ENCODE results near the gene ODAD3. TPM values are rescaled to one million over a fixed set of nuclear protein-coding genes. Genes with fewer than 3 reads are reported as not detected.

The ODAD3 gene
- total RNA-seq, 1 donor from 2014 or later, result 0.66 TPM

- Mint-ChIP-seq H3K4me3 (ENCODE audit: unreplicated experiment) (no peak overlapping the region), H3K4me1 (ENCODE audit: low read depth, unreplicated experiment) (no peaks in the 10 kb centered on the region), H3K36me3 (ENCODE audit: low read depth, unreplicated experiment) (no peaks in the 10 kb centered on the region)
Measured at GRCh38 chr19:11399667-11400066, 35.3 kb downstream of the ODAD3 start.

GRCh38 chr19:11397089-11397610 lies 37.8 kb downstream of the ODAD3 start:
- no peaks in the 10 kb centered on the region for H3K4me1 Mint-ChIP-seq (ENCODE audit: low read depth, unreplicated experiment)
- no peaks in the 10 kb centered on the region for H3K36me3 ChIP-seq (ENCODE audit: insufficient read depth, low read length)
- no peak for FAIRE-seq
- no peaks in the 10 kb centered on the region for H3K4me1 ChIP-seq (ENCODE audit: insufficient read depth, low read length)
- H2AFZ ChIP-seq (ENCODE audit: low read depth, low read length), result no peak overlapping the region
- no peaks in the 10 kb centered on the region for H3K36me3 Mint-ChIP-seq (ENCODE audit: low read depth, unreplicated experiment)
- no peak for DNase-seq (ENCODE audit: low read depth)
- H4K20me1 ChIP-seq (ENCODE audit: insufficient read depth, low read length), result no peaks in the 10 kb centered on the region
- H3K27me3 ChIP-seq (ENCODE audit: insufficient read depth, low read length), result no peaks in the 10 kb centered on the region
- H3K27me3 Mint-ChIP-seq (ENCODE audit: low read depth, unreplicated experiment), result peaks cover 4% of the 10 kb centered on the region
- peaks cover 1% of the 10 kb centered on the region for H3K9me3 Mint-ChIP-seq (ENCODE audit: unreplicated experiment)
- H3K27ac Mint-ChIP-seq (ENCODE audit: unreplicated experiment), result no peak overlapping the region
- H3K9ac ChIP-seq (ENCODE audit: low read length), result no peak overlapping the region
- TF ChIP-seq EZH2 (IDR thresholded peaks at IDR 0.05; ENCODE audit: insufficient read depth, low read length) (no peak), CTCF (IDR thresholded peaks at IDR 0.05; ENCODE audit: insufficient read depth, low read depth, low read length) (no peak)
- H3K27ac ChIP-seq (ENCODE audit: low read depth, low read length), result no peak overlapping the region
- no peak overlapping the region for H3K4me3 ChIP-seq (ENCODE audit: insufficient read depth, low read depth, low read length)
- no peaks in the 10 kb centered on the region for H3K79me2 ChIP-seq (ENCODE audit: insufficient read depth, low read length)
- H3K4me3 Mint-ChIP-seq (ENCODE audit: unreplicated experiment), result no peak overlapping the region
- no peak overlapping the region for H3K4me2 ChIP-seq (ENCODE audit: low read length)
- no peaks in the 10 kb centered on the region for H3K9me3 ChIP-seq (ENCODE audit: insufficient read depth, low read depth, low read length)

More at GRCh38 chr19:11399667-11400066, 35.3 kb downstream of the ODAD3 start:
- Histone ChIP-seq H4K20me1 (ENCODE audit: insufficient read depth, low read length) (no peaks in the 10 kb centered on the region), H3K27me3 (ENCODE audit: insufficient read depth, low read length) (no peaks in the 10 kb centered on the region), H3K9ac (ENCODE audit: low read length) (no peak overlapping the region), H3K36me3 (ENCODE audit: insufficient read depth, low read length) (no peaks in the 10 kb centered on the region), H3K4me3 (ENCODE audit: insufficient read depth, low read depth, low read length) (no peak overlapping the region), H3K9me3 (ENCODE audit: insufficient read depth, low read depth, low read length) (no peaks in the 10 kb centered on the region), H3K27ac (ENCODE audit: low read depth, low read length) (no peak overlapping the region), H3K79me2 (ENCODE audit: insufficient read depth, low read length) (no peaks in the 10 kb centered on the region), H3K4me1 (ENCODE audit: insufficient read depth, low read length) (no peaks in the 10 kb centered on the region), H2AFZ (ENCODE audit: low read depth, low read length) (no peak overlapping the region), H3K4me2 (ENCODE audit: low read length) (no peak overlapping the region)
- TF ChIP-seq CTCF (IDR thresholded peaks at IDR 0.05; ENCODE audit: insufficient read depth, low read depth, low read length) (no peak), EZH2 (IDR thresholded peaks at IDR 0.05; ENCODE audit: insufficient read depth, low read length) (no peak)
- Mint-ChIP-seq H3K27me3 (ENCODE audit: low read depth, unreplicated experiment) (peaks cover 4% of the 10 kb centered on the region), H3K27ac (ENCODE audit: unreplicated experiment) (no peak overlapping the region), H3K9me3 (ENCODE audit: unreplicated experiment) (peaks cover 1% of the 10 kb centered on the region)
- DNase-seq (ENCODE audit: low read depth) (no peak), FAIRE-seq (no peak)

DNA sequence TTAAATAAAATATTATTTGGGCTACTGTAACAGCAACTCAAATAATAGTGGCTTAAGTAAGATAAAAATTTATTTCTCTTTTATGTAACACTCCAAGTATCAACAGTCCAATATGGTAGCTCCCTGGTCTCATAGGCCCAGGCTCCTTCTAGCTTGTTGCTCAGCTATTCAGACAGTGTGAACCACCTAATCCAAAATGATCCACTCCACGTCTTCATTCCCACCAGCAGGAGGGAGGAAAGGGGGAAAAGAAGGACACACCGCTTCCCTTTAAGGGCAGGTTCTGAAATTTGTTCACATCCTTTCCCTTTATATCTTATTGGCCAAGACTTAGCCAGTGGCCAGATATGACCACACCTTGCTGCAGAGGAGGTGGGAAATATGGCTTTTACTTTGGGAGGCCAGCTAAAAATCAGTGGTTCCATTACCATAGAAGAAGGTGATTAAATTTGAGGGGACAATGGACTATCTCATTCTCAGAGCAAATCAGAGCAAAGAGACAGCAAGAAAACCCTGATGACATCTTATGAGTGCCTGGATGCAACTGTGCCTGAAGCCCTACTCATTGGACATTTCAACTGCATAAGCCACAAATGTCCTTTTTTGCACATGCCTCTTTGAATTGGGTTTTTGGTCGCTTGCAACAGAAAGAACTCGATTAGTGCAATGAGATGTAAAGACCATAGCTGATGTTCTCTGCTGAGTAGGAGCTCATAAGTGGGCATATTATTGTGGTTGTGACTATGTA lies 43.8 kb downstream of the ODAD3 start:
- H3K79me2 ChIP-seq (ENCODE audit: insufficient read depth, low read length), result no peaks in the 10 kb centered on the region
- no peak overlapping the region for H3K4me3 ChIP-seq (ENCODE audit: insufficient read depth, low read depth, low read length)
- no peak for DNase-seq (ENCODE audit: low read depth)
- H3K9me3 ChIP-seq (ENCODE audit: insufficient read depth, low read depth, low read length), result peaks cover 2% of the 10 kb centered on the region
- FAIRE-seq, result no peak
- no peak overlapping the region for H3K4me3 Mint-ChIP-seq (ENCODE audit: unreplicated experiment)
- no peak overlapping the region for H3K9ac ChIP-seq (ENCODE audit: low read length)
- H3K4me1 ChIP-seq (ENCODE audit: insufficient read depth, low read length), result no peaks in the 10 kb centered on the region
- H3K27me3 ChIP-seq (ENCODE audit: insufficient read depth, low read length), result no peaks in the 10 kb centered on the region
- no peaks in the 10 kb centered on the region for H3K9me3 Mint-ChIP-seq (ENCODE audit: unreplicated experiment)
- H3K4me2 ChIP-seq (ENCODE audit: low read length), result no peak overlapping the region
- no peaks in the 10 kb centered on the region for H3K36me3 Mint-ChIP-seq (ENCODE audit: low read depth, unreplicated experiment)
- no peak overlapping the region for H2AFZ ChIP-seq (ENCODE audit: low read depth, low read length)
- H3K27ac ChIP-seq (ENCODE audit: low read depth, low read length), result no peak overlapping the region
- no peak for TF ChIP-seq CTCF (IDR thresholded peaks at IDR 0.05; ENCODE audit: insufficient read depth, low read depth, low read length)
- TF ChIP-seq EZH2 (IDR thresholded peaks at IDR 0.05; ENCODE audit: insufficient read depth, low read length), result no peak
- no peak overlapping the region for H3K27ac Mint-ChIP-seq (ENCODE audit: unreplicated experiment)
- no peaks in the 10 kb centered on the region for H4K20me1 ChIP-seq (ENCODE audit: insufficient read depth, low read length)
- peaks cover 4% of the 10 kb centered on the region for H3K27me3 Mint-ChIP-seq (ENCODE audit: low read depth, unreplicated experiment)
- no peaks in the 10 kb centered on the region for H3K4me1 Mint-ChIP-seq (ENCODE audit: low read depth, unreplicated experiment)
- no peaks in the 10 kb centered on the region for H3K36me3 ChIP-seq (ENCODE audit: insufficient read depth, low read length)
